Measurements from ENCODE around the gene RNF212B.

Gene RNF212B

GRCh38 chr14:23285530-23286019 is 47.8 kb downstream of the RNF212B start:
- peak overlapping the region; percentile 93 for H3K4me3 ChIP-seq (replicated peaks; ENCODE audit: low read depth, low read length)
- TF ChIP-seq CTCF (IDR thresholded peaks at IDR 0.05; ENCODE audit: insufficient read depth, low read length, poor library complexity, severe bottlenecking), result no peak
- H3K36me3 ChIP-seq (ENCODE audit: control insufficient read depth, insufficient read depth, low read length), result peaks cover 3% of the 10 kb centered on the region
- H3K27me3 ChIP-seq (replicated peaks; ENCODE audit: control insufficient read depth, insufficient read depth, low read length), result no peaks in the 10 kb centered on the region
- DNase-seq (ENCODE audit: extremely low read depth, insufficient read length), result peak; percentile 30

GRCh38 chr14:23286020-23286901 is 48.5 kb downstream of the RNF212B start, which contains the start of gene HOMEZ:
HOMEZ (minus strand) TSS chr14:23286132; CDS start chr14:23285952, 180 bp downstream.
- Histone ChIP-seq H3K36me3 (ENCODE audit: control insufficient read depth, insufficient read depth, low read length) (peaks cover 3% of the 10 kb centered on the region), H3K4me3 (replicated peaks; ENCODE audit: low read depth, low read length) (peak within 1 kb of the TSS; percentile 93), H3K27me3 (replicated peaks; ENCODE audit: control insufficient read depth, insufficient read depth, low read length) (no peaks in the 10 kb centered on the region)
- DNase-seq (ENCODE audit: extremely low read depth, insufficient read length), result peak; percentile 98
- no peak for TF ChIP-seq CTCF (IDR thresholded peaks at IDR 0.05; ENCODE audit: insufficient read depth, low read length, poor library complexity, severe bottlenecking)

GRCh38 chr14:23286902-23287479 is 49.3 kb downstream of the RNF212B start:
- Histone ChIP-seq H3K4me3 (replicated peaks; ENCODE audit: low read depth, low read length) (peak overlapping the region; percentile 93), H3K27me3 (replicated peaks; ENCODE audit: control insufficient read depth, insufficient read depth, low read length) (no peaks in the 10 kb centered on the region), H3K36me3 (ENCODE audit: control insufficient read depth, insufficient read depth, low read length) (no peaks in the 10 kb centered on the region)
- no peak for TF ChIP-seq CTCF (IDR thresholded peaks at IDR 0.05; ENCODE audit: insufficient read depth, low read length, poor library complexity, severe bottlenecking)
- no peak for DNase-seq (ENCODE audit: extremely low read depth, insufficient read length)

GRCh38 chr14:23294734-23295561 is 57.2 kb downstream of the RNF212B start:
- TF ChIP-seq CTCF (IDR thresholded peaks at IDR 0.05; ENCODE audit: insufficient read depth, low read length, poor library complexity, severe bottlenecking), result peak; percentile 92
- DNase-seq (ENCODE audit: extremely low read depth, insufficient read length), result no peak
- H3K4me3 ChIP-seq (replicated peaks; ENCODE audit: low read depth, low read length), result no peak overlapping the region
- H3K27me3 ChIP-seq (replicated peaks; ENCODE audit: control insufficient read depth, insufficient read depth, low read length), result no peaks in the 10 kb centered on the region
- H3K36me3 ChIP-seq (ENCODE audit: control insufficient read depth, insufficient read depth, low read length), result peaks cover 5% of the 10 kb centered on the region

GRCh38 chr14:23296012-23296777 is 58.5 kb downstream of the RNF212B start:
- no peak for TF ChIP-seq CTCF (IDR thresholded peaks at IDR 0.05; ENCODE audit: insufficient read depth, low read length, poor library complexity, severe bottlenecking)
- no peaks in the 10 kb centered on the region for H3K27me3 ChIP-seq (replicated peaks; ENCODE audit: control insufficient read depth, insufficient read depth, low read length)
- H3K36me3 ChIP-seq (ENCODE audit: control insufficient read depth, insufficient read depth, low read length), result peaks cover 5% of the 10 kb centered on the region
- H3K4me3 ChIP-seq (replicated peaks; ENCODE audit: low read depth, low read length), result no peak overlapping the region
- no peak for DNase-seq (ENCODE audit: extremely low read depth, insufficient read length)
